G401 (cell line): Measurements from ENCODE around the gene PTGIR. TPM values are rescaled to one million over a fixed set of nuclear protein-coding genes. Genes with fewer than 3 reads are reported as not detected.

Experiments used
- DNase-seq: peaks from one replicate; pipeline ENCODE4 v3.0.0-alpha.2; 2015; ENCODE audit warnings: low spot score
- in situ Hi-C: cut with HindIII; loops from 2 replicates; pipeline ENCODE4 v1.10.0; 2016; ENCODE audit warnings: low sequenced_read_pairs, mixed read lengths
- total RNA-seq: library from RNA; depleted of rRNA; stranded (reverse); fragments of >200 nt; shearing (Covaris generic); gene quantifications from 2 replicates; pipeline ENCODE4 v1.2.3, GENCODE V29; 2014

The PTGIR gene
- total RNA-seq, 1 experiment from 2014 or later: 16.2 TPM

GRCh38 chr19:46603752-46604231 is 21.1 kb downstream of the PTGIR start:
- DNase-seq: peak; percentile 39
- in situ Hi-C loops: loop anchor here (5.0 kb wide), 1 partner anchor 71 kb away; no protein-coding TSS in a partner anchor

- no peak for DNase-seq
- in situ Hi-C loops: loop anchor here (5.0 kb wide), 1 partner anchor 71 kb away; no protein-coding TSS in a partner anchor
These were observed 21.7 kb downstream of the PTGIR start for GRCh38 chr19:46603195-46603637.

GRCh38 chr19:46602392-46603194 is 22.3 kb downstream of the PTGIR start:
- in situ Hi-C loops: loop anchor here (5.0 kb wide), 1 partner anchor 70 kb away; no protein-coding TSS in a partner anchor
- DNase-seq: peak; percentile 35

GRCh38 chr19:46601318-46602224 is 23.3 kb downstream of the PTGIR start, which contains the start of gene CALM3:
TSS of gene CALM3 (plus strand) at chr19:46601330. CDS start at chr19:46601435, 105 bp downstream.
- DNase-seq: peak; percentile 25
- in situ Hi-C loops: loop anchor here (5.0 kb wide), 1 partner anchor 69 kb away; no protein-coding TSS in a partner anchor

- in situ Hi-C loops: loop anchor here (5.0 kb wide), 1 partner anchor 68 kb away; no protein-coding TSS in a partner anchor
- peak; percentile 96 for DNase-seq
These were observed 24.2 kb downstream of the PTGIR start for GRCh38 chr19:46600384-46601317.

GRCh38 chr19:46599716-46600373 is 25.0 kb downstream of the PTGIR start:
- peak; percentile 14 for DNase-seq
- in situ Hi-C loops: loop anchor here (5.0 kb wide), 1 partner anchor 68 kb away; no protein-coding TSS in a partner anchor

GRCh38 chr19:46598372-46598917 is 26.4 kb downstream of the PTGIR start:
- no peak for DNase-seq
- in situ Hi-C loops: no loop called here

GRCh38 chr19:46596008-46596407 is 28.9 kb downstream of the PTGIR start:
- DNase-seq: no peak
- in situ Hi-C loops: no loop called here

GRCh38 chr19:46591870-46592269 is 33.0 kb downstream of the PTGIR start:
- DNase-seq: no peak
- in situ Hi-C loops: no loop called here

- no peak for DNase-seq
- in situ Hi-C loops: no loop called here
These were observed 33.6 kb downstream of the PTGIR start for GRCh38 chr19:46591254-46591653.

GRCh38 chr19:46587861-46588260 is 37.0 kb downstream of the PTGIR start:
- in situ Hi-C loops: no loop called here
- DNase-seq: no peak

- in situ Hi-C loops: no loop called here
- DNase-seq: no peak
These were observed 38.6 kb downstream of the PTGIR start for GRCh38 chr19:46586294-46586693.

GRCh38 chr19:46585539-46585938 is 39.4 kb downstream of the PTGIR start:
- in situ Hi-C loops: no loop called here
- DNase-seq: no peak

- in situ Hi-C loops: no loop called here
- DNase-seq: no peak
These were observed 44.6 kb downstream of the PTGIR start for GRCh38 chr19:46580247-46580646.

GRCh38 chr19:46579361-46579879 is 45.5 kb downstream of the PTGIR start:
- in situ Hi-C loops: no loop called here
- peak; percentile 80 for DNase-seq

- in situ Hi-C loops: no loop called here
- DNase-seq: no peak
These were observed 46.4 kb downstream of the PTGIR start for GRCh38 chr19:46578450-46578849.

- in situ Hi-C loops: no loop called here
- no peak for DNase-seq
These were observed 50.4 kb downstream of the PTGIR start for GRCh38 chr19:46574533-46574932.
